ENCODE data around the gene PRSS57. TPM values are rescaled to one million over a fixed set of nuclear protein-coding genes. Genes with fewer than 3 reads are reported as not detected.

PRSS57 gene
- total and polyA plus RNA-seq, 2 of the 8 experiments (the other 6 are each of a cell fraction or from before 2014, with no cell fraction given), result not detected

GRCh38 chr19:639253-640160 lies 55.7 kb downstream of the PRSS57 start, which contains the start of gene FGF22 (continued):
- peak; percentile 91 for TF ChIP-seq KDM4A (IDR thresholded peaks at IDR 0.05; ENCODE audit: low read depth, low read length, severe bottlenecking)
- no peak for TF ChIP-seq JUN (IDR thresholded peaks at IDR 0.05; ENCODE audit: low read depth, low read length)
- no peak for TF ChIP-seq POU5F1 (IDR thresholded peaks at IDR 0.05; ENCODE audit: low read depth, low read length)
- TF ChIP-seq FOSL1 (IDR thresholded peaks at IDR 0.05; ENCODE audit: insufficient read depth, low read depth, low read length), result no peak
- 0 out of 2 replicates have a peak, but pooled peaks have one; percentile 10 for TF ChIP-seq EGR1 (IDR thresholded peaks at IDR 0.05; ENCODE audit: borderline replicate concordance, low read depth, low read length)
- no peak for TF ChIP-seq EP300 (IDR thresholded peaks at IDR 0.05; ENCODE audit: borderline replicate concordance in 1 of 2, low read depth in 2 of 2, low read length in 2 of 2)

Measured in H1 (cell line).